ENCODE data around the gene ATAD1. TPM values are rescaled to one million over a fixed set of nuclear protein-coding genes. Genes with fewer than 3 reads are reported as not detected.

ATAD1 gene
- total and polyA plus RNA-seq, 9 of the 15 experiments (the other 6 are each of a cell fraction or from before 2014, with no cell fraction given): 11.3 to 33.8 (median 27.3) TPM

DNA sequence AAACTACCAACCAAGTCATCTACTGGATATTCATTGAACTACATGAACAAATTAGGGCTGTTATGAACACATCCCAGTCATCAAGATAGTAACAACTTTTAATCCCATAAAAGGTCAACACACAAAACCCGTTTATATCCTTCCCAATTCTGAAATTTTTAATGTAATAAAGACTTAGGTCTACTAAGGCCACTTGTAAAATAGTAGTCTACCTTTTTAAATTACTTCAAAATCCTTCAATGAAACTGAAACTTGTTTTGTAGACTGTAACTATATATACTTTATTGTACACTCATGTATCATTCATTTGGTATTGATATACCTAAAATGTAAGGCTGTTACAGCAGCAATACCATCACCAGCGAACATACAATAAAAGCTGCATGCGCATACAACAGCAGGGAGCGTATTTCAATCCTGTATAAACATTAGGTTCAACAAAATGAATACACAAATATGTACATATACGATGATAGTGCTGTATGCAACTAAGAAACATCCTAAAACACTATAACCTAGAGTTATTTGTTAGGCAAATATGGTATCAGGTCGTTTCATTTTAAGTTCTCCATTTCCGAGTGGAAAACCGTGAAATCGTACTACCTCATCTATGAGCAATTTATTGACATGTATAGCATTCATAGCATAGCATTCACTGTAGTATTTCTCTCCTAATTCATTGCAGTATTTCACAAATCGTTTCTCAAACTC is 973 bp downstream of the ATAD1 start (continued):
- peak in 1 of 2 experiments; percentile 69; a peak in 2 of 4 replicates for TF ChIP-seq SRF (CRISPR knock-in tag; IDR thresholded peaks at IDR 0.05)
- TF ChIP-seq PRMT5 (CRISPR knock-in tag; IDR thresholded peaks at IDR 0.05): no peak

GRCh38 chr10:87816163-87816897 is 1.7 kb downstream of the ATAD1 start:
- FAIRE-seq (no peak), ATAC-seq (no peak), DNase-seq (ENCODE audit: extremely low read depth in 1 of 4, low spot score in 3 of 4) (no peak)
- no peak overlapping the region for H2AFZ ChIP-seq (ENCODE audit: low read depth, low read length)
- intact Hi-C loops (cut with micrococcal nuclease): loop anchor here (5.0 kb wide), 1 partner anchor 46 kb away; the partner anchor contains the start of genes KLLN and PTEN
- in situ Hi-C loops (cut with MboI): no loop called here
- ChIA-PET POLR2A (no interaction called here), CTCF (ENCODE audit: low intra/inter-chr PET ratio) (no interaction called here)
- peaks cover 64% of the 10 kb centered on the region for H3K79me2 ChIP-seq (ENCODE audit: control insufficient read depth, insufficient read depth, low read length)
- H3K4me2 ChIP-seq (ENCODE audit: insufficient read depth, low read length): peak overlapping the region; percentile 98
- peak overlapping the region; percentile 49 for H3K4me3 ChIP-seq
- no peaks in the 10 kb centered on the region for H3K27me3 ChIP-seq (ENCODE audit: control insufficient read depth in 2 of 2, insufficient read depth in 2 of 2, low read length in 2 of 2)
- H3K9ac ChIP-seq (ENCODE audit: insufficient read depth in 1 of 2, low read depth in 2 of 2, low read length in 2 of 2): peak overlapping the region in 1 of 2 experiments; percentile 85; a peak in 2 of 4 replicates
- H3K9me3 ChIP-seq (replicated peaks; ENCODE audit: control insufficient read depth, insufficient read depth, low read depth, low read length): no peaks in the 10 kb centered on the region
- H3K36me3 ChIP-seq (ENCODE audit: control insufficient read depth, insufficient read depth, low read length): peaks cover 30% of the 10 kb centered on the region
- peak overlapping the region; percentile 77; the same call in 2 of the 3 replicates for H3K27ac ChIP-seq (ENCODE audit: extremely low read depth, low read depth, low read length)
- peaks cover 3 to 5% of the 10 kb centered on the region in 2 experiments; a peak in 3 of 5 replicates for H3K4me1 ChIP-seq (replicated peaks in 1 of 2; ENCODE audit: control insufficient read depth in 2 of 2, insufficient read depth in 2 of 2, low read length in 2 of 2)
- H3K9me1 ChIP-seq (ENCODE audit: control insufficient read depth, insufficient read depth, low read length): no peaks in the 10 kb centered on the region
- BruUV-seq (replicated peaks): no TSS peak
- under 1% methylated on average over 9 of the region's 9 CpGs for WGBS (ENCODE audit: insufficient coverage, low coverage, missing lambda C conversion rate)
- H4K20me1 ChIP-seq (replicated peaks; ENCODE audit: control insufficient read depth, insufficient read depth, low read length): no peaks in the 10 kb centered on the region; the same call in 1 of the 2 replicates
- TF ChIP-seq SRSF7 (optimal IDR thresholded peaks at IDR 0.05; ENCODE audit: low read depth, low read length) (no peak), CHD1 (IDR thresholded peaks at IDR 0.05; ENCODE audit: low read length) (no peak), HEY1 (CRISPR knock-in tag; IDR thresholded peaks at IDR 0.05; ENCODE audit: borderline replicate concordance) (no peak), ETV5 (CRISPR knock-in tag; IDR thresholded peaks at IDR 0.05; ENCODE audit: low read depth) (no peak), FOXP1 (CRISPR knock-in tag; IDR thresholded peaks at IDR 0.05) (no peak), TCF15 (CRISPR knock-in tag; IDR thresholded peaks at IDR 0.05) (no peak), ZHX1 (conservative IDR thresholded peaks at IDR 0.05; ENCODE audit: low read length) (no peak)
- TF ChIP-seq, protein P1, sequence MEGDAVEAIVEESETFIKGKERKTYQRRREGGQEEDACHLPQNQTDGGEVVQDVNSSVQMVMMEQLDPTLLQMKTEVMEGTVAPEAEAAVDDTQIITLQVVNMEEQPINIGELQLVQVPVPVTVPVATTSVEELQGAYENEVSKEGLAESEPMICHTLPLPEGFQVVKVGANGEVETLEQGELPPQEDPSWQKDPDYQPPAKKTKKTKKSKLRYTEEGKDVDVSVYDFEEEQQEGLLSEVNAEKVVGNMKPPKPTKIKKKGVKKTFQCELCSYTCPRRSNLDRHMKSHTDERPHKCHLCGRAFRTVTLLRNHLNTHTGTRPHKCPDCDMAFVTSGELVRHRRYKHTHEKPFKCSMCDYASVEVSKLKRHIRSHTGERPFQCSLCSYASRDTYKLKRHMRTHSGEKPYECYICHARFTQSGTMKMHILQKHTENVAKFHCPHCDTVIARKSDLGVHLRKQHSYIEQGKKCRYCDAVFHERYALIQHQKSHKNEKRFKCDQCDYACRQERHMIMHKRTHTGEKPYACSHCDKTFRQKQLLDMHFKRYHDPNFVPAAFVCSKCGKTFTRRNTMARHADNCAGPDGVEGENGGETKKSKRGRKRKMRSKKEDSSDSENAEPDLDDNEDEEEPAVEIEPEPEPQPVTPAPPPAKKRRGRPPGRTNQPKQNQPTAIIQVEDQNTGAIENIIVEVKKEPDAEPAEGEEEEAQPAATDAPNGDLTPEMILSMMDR (IDR thresholded peaks at IDR 0.05 in 2 of 3, conservative IDR thresholded peaks at IDR 0.05 in 1 of 3; ENCODE audit: insufficient read depth in 2 of 3, low read depth in 1 of 3, low read length in 3 of 3): 0 out of 6 replicates have a peak, but pooled peaks of 1 of the 3 experiments have one; percentile 10
- TF ChIP-seq, protein P2, sequence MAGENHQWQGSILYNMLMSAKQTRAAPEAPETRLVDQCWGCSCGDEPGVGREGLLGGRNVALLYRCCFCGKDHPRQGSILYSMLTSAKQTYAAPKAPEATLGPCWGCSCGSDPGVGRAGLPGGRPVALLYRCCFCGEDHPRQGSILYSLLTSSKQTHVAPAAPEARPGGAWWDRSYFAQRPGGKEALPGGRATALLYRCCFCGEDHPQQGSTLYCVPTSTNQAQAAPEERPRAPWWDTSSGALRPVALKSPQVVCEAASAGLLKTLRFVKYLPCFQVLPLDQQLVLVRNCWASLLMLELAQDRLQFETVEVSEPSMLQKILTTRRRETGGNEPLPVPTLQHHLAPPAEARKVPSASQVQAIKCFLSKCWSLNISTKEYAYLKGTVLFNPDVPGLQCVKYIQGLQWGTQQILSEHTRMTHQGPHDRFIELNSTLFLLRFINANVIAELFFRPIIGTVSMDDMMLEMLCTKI (IDR thresholded peaks at IDR 0.05; ENCODE audit: partially characterized antibody): no peak
